Measurements from ENCODE around the gene RTL10.

DNA sequence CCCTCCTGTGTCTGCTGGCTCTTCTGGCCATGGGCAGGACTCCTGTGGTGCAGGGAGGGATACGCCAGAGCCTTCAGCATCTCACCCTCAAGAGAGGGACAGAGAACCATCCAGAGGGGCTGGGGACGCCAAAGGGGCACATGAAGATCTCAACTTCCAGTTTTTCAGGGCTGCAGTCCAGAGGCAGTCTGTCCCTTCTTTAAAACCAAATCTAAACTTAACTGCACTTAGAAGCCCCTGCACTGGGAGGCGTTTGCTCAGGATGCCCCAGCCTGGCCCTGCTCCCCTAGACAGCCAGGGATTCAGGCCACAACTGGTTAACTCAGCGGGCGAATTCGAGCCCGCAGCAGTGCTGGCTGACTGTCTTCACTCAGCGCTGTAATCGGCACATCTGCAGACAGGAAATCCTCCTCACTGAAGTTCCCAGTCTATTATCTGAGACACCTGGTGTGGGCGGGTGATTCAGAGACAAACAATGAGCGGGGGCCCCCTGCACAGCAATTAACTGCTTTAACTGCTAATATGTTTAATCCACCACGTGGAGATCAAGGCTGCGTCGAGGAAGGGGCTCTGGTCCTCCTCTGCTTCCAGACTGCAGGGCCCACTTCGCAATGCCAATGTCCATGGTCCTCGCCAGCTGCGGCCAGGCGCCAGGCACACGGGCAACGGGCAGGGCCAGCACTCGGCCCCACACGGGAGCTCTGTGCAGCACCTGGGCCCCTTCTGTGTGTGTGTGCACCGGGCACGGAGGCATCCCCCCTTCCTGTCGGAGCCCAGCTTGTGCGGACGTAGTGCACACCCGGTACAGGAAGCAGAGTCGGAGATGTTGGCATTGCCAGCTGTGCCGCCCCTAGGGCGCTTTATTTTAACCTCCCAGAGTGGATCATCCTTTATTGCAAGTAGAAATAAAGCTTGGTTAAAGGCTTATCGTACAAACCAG, 36.9 kb upstream of the RTL10 start:
- no peak for TF ChIP-seq POLR2A (IDR thresholded peaks at IDR 0.05)
- TF ChIP-seq, protein P1, sequence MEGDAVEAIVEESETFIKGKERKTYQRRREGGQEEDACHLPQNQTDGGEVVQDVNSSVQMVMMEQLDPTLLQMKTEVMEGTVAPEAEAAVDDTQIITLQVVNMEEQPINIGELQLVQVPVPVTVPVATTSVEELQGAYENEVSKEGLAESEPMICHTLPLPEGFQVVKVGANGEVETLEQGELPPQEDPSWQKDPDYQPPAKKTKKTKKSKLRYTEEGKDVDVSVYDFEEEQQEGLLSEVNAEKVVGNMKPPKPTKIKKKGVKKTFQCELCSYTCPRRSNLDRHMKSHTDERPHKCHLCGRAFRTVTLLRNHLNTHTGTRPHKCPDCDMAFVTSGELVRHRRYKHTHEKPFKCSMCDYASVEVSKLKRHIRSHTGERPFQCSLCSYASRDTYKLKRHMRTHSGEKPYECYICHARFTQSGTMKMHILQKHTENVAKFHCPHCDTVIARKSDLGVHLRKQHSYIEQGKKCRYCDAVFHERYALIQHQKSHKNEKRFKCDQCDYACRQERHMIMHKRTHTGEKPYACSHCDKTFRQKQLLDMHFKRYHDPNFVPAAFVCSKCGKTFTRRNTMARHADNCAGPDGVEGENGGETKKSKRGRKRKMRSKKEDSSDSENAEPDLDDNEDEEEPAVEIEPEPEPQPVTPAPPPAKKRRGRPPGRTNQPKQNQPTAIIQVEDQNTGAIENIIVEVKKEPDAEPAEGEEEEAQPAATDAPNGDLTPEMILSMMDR (IDR thresholded peaks at IDR 0.05), result no peak

Data from ovary (tissue), 3 donors.